Breast epithelium (tissue), 4 donors: Measurements from ENCODE around the gene PRDM1. TPM values are rescaled to one million over a fixed set of nuclear protein-coding genes. Genes with fewer than 3 reads are reported as not detected.

Source experiments
- DNase-seq, 2 donors: peaks; one replicate each; pipeline ENCODE4 v3.0.0-alpha.2; 2019; ENCODE audit warnings: low spot score in 2 of 2
- H3K27ac ChIP-seq, 2 donors: fragments of 200-600 bp; sonication (generic) in 1 of 2; one replicate each; pipeline ENCODE4 v1.5.1; 2016 to 2019; ENCODE audit warnings: mild to moderate bottlenecking in 1 of 2
- H3K27me3 ChIP-seq, 2 donors: fragments of 200-600 bp; sonication (generic) in 1 of 2; one replicate each; pipeline versions ENCODE4 v1.5.1 to v1.6.0; 2017 to 2019; ENCODE audit warnings: control low read depth in 1 of 2, mild to moderate bottlenecking in 1 of 2
- H3K36me3 ChIP-seq: fragments of 200-600 bp; one replicate; pipeline ENCODE4 v1.5.1; 2019
- H3K4me1 ChIP-seq, 2 donors: fragments of 200-600 bp; sonication (generic); one replicate each; pipeline ENCODE4 v1.5.1; 2016 to 2019; ENCODE audit warnings: control low read depth in 1 of 2
- H3K4me3 ChIP-seq, 3 donors: fragments of 200-600 bp; sonication (generic); 1 replicate in 2 of 3; 2 replicates in 1 of 3; pipeline ENCODE4 v1.5.1; 2016 to 2019; ENCODE audit warnings: mild to moderate bottlenecking in 3 of 3, moderate library complexity in 2 of 3
- H3K9me3 ChIP-seq, 2 donors: fragments of 200-600 bp; sonication (generic) in 1 of 2; one replicate each; pipeline ENCODE4 v1.5.1; 2016 to 2019; ENCODE audit warnings: control low read depth in 1 of 2
- CTCF ChIP-seq, 3 donors: fragments of 450-650 bp; IDR thresholded peaks; one replicate each; pipeline ENCODE4 v1.5.1; 2016 to 2017; ENCODE audit warnings: antibody characterized with exemption in 3 of 3, mild to moderate bottlenecking in 3 of 3, moderate library complexity in 3 of 3
- POLR2A ChIP-seq: fragments of 450-650 bp; IDR thresholded peaks from one replicate; pipeline ENCODE4 v1.6.1; 2016; ENCODE audit warnings: antibody characterized with exemption, mild to moderate bottlenecking, moderate library complexity
- POLR2AphosphoS5 ChIP-seq, 3 donors: sonication (generic); formaldehyde crosslinking; IDR thresholded peaks; one replicate each; pipeline ENCODE4 v1.6.1; 2017; ENCODE audit warnings: antibody characterized with exemption in 3 of 3
- intact Hi-C: fragments of 100-400 bp; cut with DNase I; formaldehyde crosslinking; loops from one replicate; pipeline ENCODE4 v1.15.1; 2023; ENCODE audit warnings: low total_unique reads
- total RNA-seq, 3 donors: library from RNA; depleted of rRNA; stranded (reverse); fragments of >200 nt; gene quantifications; one replicate each; pipeline ENCODE4 v1.1.0, GENCODE V29; 2016

The PRDM1 gene
- total RNA-seq, 3 donors from 2014 or later = 6.9 to 16.0 (median 13.1) TPM

GRCh38 chr6:106142876-106143431 is 56.8 kb downstream of the PRDM1 start:
- intact Hi-C loops = no loop called here
- H3K4me3 ChIP-seq = no peak overlapping the region
- no peaks in the 10 kb centered on the region for H3K4me1 ChIP-seq
- no peak for DNase-seq
- H3K36me3 ChIP-seq = no peaks in the 10 kb centered on the region
- H3K9me3 ChIP-seq = no peaks in the 10 kb centered on the region
- H3K27ac ChIP-seq = no peak overlapping the region
- no peak for TF ChIP-seq CTCF (IDR thresholded peaks at IDR 0.05)
- TF ChIP-seq POLR2AphosphoS5 (IDR thresholded peaks at IDR 0.05) = no peak
- TF ChIP-seq POLR2A = no peak
- H3K27me3 ChIP-seq = no peaks in the 10 kb centered on the region

GRCh38 chr6:106143665-106144064 is 57.5 kb downstream of the PRDM1 start:
- Histone ChIP-seq H3K4me1 (no peaks in the 10 kb centered on the region), H3K27me3 (no peaks in the 10 kb centered on the region), H3K27ac (no peak overlapping the region), H3K4me3 (no peak overlapping the region), H3K9me3 (no peaks in the 10 kb centered on the region), H3K36me3 (no peaks in the 10 kb centered on the region)
- TF ChIP-seq CTCF (IDR thresholded peaks at IDR 0.05) (no peak), POLR2A (no peak), POLR2AphosphoS5 (IDR thresholded peaks at IDR 0.05) (no peak)
- intact Hi-C loops = no loop called here
- no peak for DNase-seq

- DNase-seq = no peak
- Histone ChIP-seq H3K27me3 (no peaks in the 10 kb centered on the region), H3K27ac (no peak overlapping the region), H3K4me1 (no peaks in the 10 kb centered on the region), H3K9me3 (no peaks in the 10 kb centered on the region), H3K36me3 (no peaks in the 10 kb centered on the region), H3K4me3 (no peak overlapping the region)
- intact Hi-C loops = no loop called here
- TF ChIP-seq POLR2A (no peak), POLR2AphosphoS5 (IDR thresholded peaks at IDR 0.05) (no peak), CTCF (IDR thresholded peaks at IDR 0.05) (no peak)
Measured at GRCh38 chr6:106145144-106145543, 59.0 kb downstream of the PRDM1 start.

- intact Hi-C loops = no loop called here
- TF ChIP-seq POLR2A (no peak), CTCF (IDR thresholded peaks at IDR 0.05) (no peak), POLR2AphosphoS5 (IDR thresholded peaks at IDR 0.05) (no peak)
- H3K4me3 ChIP-seq = no peak overlapping the region
- no peak overlapping the region for H3K27ac ChIP-seq
- no peaks in the 10 kb centered on the region for H3K9me3 ChIP-seq
- no peaks in the 10 kb centered on the region for H3K36me3 ChIP-seq
- DNase-seq = no peak
- no peaks in the 10 kb centered on the region for H3K4me1 ChIP-seq
- H3K27me3 ChIP-seq = no peaks in the 10 kb centered on the region
Measured at GRCh38 chr6:106145741-106146227, 59.6 kb downstream of the PRDM1 start.

GRCh38 chr6:106146852-106147351 is 60.8 kb downstream of the PRDM1 start:
- no peaks in the 10 kb centered on the region for H3K9me3 ChIP-seq
- TF ChIP-seq POLR2AphosphoS5 (IDR thresholded peaks at IDR 0.05) (no peak), POLR2A (no peak), CTCF (IDR thresholded peaks at IDR 0.05) (no peak)
- intact Hi-C loops = no loop called here

More at GRCh38 chr6:106146852-106147351, 60.8 kb downstream of the PRDM1 start:
- H3K4me1 ChIP-seq = no peaks in the 10 kb centered on the region
- H3K27ac ChIP-seq = no peak overlapping the region
- no peaks in the 10 kb centered on the region for H3K27me3 ChIP-seq
- DNase-seq = no peak
- H3K4me3 ChIP-seq = no peak overlapping the region
- H3K36me3 ChIP-seq = no peaks in the 10 kb centered on the region
